ENCODE data around the gene YPEL1.
A peak's percentile ranks its signal among the peaks of the same experiment; 100 is the strongest.

YPEL1 gene, protein sequence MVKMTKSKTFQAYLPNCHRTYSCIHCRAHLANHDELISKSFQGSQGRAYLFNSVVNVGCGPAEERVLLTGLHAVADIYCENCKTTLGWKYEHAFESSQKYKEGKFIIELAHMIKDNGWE

GRCh38 chr22:21735200-21736083, at the start of gene YPEL1:
YPEL1 (minus strand) TSS chr22:21735794; CDS start chr22:21710744, 25,050 bp downstream.
- DNase-seq = peak; percentile 97

- no peak for DNase-seq
Observed at GRCh38 chr22:21780259-21780658, 44.7 kb upstream of the YPEL1 start.

- DNase-seq = no peak
Observed at GRCh38 chr22:21779444-21779843, 43.9 kb upstream of the YPEL1 start.

DNA sequence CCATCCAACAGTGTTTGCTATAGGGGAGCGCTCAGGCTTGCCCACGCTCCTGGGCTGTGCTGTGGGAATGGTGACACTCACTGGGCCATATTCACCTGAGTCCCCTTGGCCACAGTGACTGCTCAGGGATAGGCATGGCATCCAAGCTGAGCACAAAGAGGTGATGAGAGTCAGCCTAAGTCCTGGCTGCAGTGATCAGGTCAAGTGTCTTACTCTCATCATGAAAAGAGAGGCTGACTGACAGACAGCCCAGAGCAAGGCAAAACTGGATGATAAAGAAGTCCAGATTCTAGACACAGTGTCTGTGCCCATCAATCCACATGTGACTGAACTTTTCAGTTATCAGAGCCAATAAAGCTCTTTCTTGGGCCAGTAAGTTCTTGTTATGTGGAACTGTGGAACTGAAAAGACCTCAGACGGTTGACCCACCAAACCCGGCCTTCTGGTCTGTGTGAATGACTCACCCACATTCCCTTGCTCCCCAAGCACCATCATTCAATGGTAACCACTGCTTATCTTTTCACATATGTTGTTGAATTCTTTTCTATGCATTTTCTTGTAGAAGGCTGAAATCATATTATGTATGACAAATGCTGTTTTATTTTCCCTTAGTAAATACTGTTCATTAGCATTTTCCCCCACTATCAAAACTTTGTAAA, 43.2 kb upstream of the YPEL1 start:
- no peak for DNase-seq

DNA sequence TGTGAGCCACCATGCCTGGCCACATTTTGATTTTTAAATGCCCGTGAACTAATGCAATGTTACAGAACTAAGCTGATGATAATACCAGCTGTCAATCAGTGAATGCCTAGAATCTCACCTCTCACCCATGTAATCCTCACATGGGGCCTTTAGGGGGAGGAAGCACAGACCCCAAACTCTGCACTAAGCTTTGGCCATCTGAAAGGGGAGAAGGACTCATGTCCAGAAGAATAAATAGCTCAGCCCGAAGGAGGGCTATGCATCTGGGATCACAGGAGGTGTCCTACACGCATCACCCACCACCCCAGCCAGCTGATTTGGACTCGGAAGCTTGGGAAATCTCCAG, 36.0 kb upstream of the YPEL1 start:
- no peak for DNase-seq

DNA sequence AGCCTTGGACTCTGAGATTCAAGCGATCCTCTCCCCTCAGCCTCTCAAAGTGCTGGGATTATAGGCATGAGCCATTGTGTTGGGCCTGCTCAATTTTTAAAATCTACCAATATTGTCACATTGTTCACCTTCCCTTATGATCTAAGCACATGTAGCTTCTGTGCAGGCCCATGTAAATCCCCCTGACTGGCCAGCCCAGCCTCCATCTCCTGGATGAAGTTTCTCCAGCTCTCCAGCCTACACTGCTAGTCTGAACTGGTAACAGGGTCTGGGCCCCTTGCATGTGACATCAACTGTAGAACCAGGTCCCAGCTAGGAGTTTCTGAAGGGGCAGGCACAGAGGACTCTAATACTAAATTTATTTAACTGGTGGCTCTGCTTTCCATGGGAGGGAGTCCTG, 32.8 kb upstream of the YPEL1 start:
- no peak for DNase-seq

- DNase-seq = no peak
Observed at GRCh38 chr22:21766691-21767462, 31.3 kb upstream of the YPEL1 start.

DNA sequence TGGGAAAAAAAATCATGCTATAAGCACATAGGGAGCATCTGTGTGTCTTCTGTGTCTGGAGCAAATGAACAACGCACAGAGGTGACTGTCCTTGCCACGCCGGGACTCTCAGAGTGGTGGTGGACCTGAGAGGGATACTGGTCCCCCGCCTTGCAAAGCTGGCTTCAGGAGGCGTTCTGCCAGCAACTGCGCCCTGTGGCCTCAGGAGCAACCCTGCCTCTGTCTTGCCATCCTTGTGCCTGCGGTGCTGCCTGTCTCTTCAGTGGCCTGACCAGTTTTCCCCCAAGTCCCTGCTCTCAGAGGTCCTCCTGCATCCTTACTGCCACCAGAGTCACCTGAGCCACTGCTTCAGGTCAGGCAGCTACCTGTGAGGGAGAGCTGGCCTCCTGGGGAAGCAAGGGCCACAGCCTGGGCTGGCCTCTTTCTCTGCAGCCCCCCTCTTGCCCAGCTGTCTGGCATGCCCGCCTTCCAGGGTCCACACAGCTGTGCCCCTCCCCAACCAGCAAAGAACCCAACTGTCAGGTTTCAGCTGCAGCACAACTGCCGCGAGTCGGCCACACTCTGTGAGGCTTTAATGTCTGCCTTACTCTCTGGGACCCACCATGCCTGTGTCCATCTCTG, 30.4 kb upstream of the YPEL1 start:
- no peak for DNase-seq

GRCh38 chr22:21764038-21764804, 28.6 kb upstream of the YPEL1 start:
- DNase-seq = no peak

DNA sequence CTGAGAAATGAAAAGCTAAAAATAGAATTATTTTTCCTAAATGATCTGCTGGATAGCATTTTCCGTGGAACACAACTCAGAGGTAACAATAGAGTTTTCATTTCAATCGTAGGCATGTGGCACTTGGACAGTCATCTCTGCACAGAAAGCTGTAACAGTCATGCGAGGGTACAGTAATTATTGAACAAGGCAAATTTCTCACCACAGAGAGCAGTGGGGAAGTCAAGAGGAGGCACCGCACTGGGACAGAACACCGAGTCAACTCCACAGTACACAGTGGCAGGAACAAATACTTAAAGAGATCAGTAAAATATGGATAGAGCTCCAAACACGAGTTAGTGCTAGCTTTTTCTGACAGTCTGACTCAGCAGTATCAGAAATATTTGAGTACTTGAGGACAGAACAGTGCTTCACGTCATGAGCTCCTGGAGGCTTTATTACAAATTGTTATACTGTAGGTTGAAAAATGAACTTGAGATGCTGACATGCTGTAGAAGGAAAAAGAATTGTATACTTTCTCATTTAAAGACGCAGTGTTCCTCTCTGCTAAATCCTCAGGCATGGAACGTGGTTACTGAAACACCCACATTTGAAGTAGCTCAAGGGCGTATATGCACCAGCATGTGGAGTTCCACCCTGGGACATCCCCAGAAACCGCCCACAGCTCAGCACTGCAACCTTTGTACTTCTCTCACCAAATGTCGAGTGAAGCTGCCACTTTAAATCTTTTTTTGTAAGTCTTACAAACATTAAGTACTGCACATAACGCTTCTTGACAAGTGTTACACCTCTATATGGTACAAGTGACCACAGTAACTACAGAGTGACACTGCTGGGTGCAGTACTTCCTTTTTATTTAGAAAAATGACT, 27.4 kb upstream of the YPEL1 start:
- no peak for DNase-seq

DNA sequence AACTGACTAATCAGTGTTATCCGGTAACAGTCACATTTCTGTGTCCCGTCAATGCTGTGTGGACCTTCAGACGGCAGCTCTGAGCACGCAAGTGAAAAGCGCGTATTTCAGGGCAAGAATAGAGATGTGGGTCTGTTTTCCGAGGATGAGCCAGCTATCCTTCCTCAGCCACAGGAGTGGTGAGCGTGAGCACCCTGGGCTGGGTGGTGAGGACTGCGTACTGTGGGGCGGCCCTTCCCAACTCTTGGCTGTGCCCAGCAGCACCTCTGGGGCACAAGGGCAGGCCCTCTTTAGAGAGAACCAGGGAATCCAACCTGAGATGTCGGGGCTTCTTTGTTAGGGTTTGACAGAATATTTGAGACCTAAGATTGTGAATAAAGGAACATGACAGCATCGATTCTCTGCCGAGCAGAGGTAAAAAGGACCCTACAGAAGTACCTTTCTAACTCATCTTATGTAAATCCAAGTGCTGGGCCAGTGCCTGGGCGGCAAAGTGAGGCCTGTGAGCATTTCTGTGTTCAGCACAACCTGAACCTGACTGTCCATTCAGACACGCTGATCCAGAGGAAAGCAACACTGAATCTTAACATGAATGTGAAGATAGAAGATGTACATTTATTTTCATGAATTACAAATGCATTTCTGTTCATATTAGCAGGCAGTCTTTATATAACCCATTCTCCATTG, 26.5 kb upstream of the YPEL1 start:
- no peak for DNase-seq

DNA sequence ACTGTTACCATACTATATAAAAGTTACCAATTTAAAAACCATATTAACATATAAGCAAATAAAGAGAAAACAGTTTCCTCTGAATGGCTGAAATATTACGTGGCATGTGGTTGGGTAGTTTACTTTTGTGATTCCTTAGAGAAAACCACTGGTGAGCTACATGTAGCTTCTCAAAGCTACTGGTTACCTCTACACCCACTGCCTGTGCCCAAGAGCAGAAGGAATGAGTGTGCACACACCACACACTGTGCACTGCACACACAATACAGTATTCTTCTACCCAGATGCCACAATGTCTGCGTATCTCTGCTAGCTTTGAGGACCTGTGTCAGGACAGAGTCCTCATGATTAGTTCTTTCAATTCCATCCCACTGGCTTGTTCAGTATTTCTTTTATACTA, 25.5 kb upstream of the YPEL1 start:
- DNase-seq = no peak

DNA sequence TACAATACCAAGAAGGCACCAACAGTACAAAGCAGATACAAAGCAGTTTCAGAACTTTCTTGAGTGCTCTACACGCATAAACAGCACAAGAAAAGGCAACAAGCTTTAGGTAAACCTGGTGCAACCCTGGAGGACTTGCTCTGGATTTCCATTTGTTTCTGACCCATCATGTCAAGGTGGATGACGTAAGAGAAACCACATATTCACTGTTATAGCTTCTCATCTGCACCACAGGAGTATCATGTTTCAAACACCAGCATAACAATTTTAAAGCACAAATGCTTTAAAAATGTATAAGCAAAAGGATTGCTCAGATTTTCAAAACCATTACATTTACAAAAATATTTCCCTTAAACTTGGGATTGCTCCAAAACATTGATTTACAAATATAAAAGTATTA, 25.0 kb upstream of the YPEL1 start:
- DNase-seq = no peak

DNA sequence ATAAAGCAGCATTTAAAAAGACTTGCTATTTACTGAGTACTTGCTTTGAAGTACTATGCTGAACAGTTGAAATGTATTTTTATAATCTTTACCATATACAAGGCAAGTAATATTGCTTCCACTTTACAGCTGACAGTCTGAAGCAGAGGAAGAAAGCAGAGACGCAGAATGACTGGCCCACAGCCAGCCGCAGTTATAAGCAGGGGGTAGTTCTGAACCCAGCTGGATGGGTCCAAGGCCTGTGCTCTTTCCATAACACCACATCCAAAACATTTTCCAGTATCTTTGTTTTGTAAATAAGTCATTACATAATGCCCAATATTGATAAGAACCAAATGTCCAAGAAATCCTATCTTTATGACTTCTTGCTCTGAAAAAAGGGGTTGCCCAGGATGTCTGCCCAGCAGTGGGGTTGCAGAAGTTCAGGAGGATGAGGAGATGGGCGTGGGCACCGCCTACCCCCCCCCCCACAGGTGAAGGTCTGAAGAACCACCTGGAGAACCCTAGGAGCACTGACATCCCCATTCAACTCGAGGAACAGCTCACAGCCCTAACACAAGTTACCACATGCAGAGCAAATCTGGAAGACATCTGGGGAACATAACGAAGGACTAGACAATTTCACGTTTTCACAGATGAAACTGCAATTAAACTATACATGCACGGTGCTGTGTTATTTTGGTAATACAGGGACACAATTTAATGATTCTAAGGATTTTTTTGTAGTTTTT, 24.2 kb upstream of the YPEL1 start:
- no peak for DNase-seq

GRCh38 chr22:21759093-21759492, 23.5 kb upstream of the YPEL1 start:
- no peak for DNase-seq

- no peak for DNase-seq
Observed at GRCh38 chr22:21758091-21758864, 22.7 kb upstream of the YPEL1 start.

GRCh38 chr22:21755851-21756284, 20.3 kb upstream of the YPEL1 start:
- peak; percentile 45 for DNase-seq

- DNase-seq = no peak
Observed at GRCh38 chr22:21754523-21754922, 18.9 kb upstream of the YPEL1 start.
